ENCODE data around the gene SLC17A7. TPM values are rescaled to one million over a fixed set of nuclear protein-coding genes. Genes with fewer than 3 reads are reported as not detected.
A peak's percentile ranks its signal among the peaks of the same experiment; 100 is the strongest.

Gene SLC17A7
- total RNA-seq, 1 experiment from 2014 or later = 1.6 TPM

DNA sequence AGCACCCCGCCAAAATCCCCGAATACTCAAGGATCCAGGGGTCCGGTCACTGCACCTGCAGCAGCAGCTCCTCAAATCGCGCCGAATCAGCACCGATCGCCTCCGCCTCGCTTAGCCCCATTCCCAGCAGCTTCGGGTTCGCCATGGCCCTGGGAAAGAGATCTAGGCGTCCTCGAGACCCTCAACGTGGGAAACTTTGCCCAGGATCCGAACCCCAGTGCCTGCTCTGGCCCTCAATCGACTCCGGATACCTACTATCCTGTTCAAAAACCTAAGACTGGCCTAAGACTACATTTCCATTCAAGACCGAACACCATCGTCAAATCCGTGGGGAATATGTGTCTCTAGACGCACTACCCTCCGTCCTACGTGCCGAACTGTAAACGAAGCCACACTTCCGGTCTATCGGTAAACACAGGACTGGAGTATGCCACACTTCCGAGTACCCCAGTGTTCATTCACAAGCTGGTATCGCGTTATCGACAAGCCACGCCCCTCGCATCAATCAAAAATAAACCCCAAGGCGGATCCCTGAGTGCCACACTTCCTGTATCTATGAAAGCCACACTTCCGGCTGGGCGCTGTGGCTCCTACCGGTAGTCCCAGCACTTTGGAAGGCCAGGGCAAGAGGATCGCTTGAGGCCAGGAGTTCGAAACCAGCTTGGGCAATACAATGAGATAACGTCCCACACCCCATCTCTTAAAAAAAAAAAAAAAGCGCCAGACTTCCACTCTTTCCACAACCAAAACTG, 10.3 kb upstream of the SLC17A7 start, which contains the start of gene PIH1D1 (continued):
- TF ChIP-seq ESRRA (CRISPR knock-in tag; IDR thresholded peaks at IDR 0.05; ENCODE audit: borderline replicate concordance) = no peak
- TF ChIP-seq, protein P1, sequence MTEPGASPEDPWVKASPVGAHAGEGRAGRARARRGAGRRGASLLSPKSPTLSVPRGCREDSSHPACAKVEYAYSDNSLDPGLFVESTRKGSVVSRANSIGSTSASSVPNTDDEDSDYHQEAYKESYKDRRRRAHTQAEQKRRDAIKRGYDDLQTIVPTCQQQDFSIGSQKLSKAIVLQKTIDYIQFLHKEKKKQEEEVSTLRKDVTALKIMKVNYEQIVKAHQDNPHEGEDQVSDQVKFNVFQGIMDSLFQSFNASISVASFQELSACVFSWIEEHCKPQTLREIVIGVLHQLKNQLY (CRISPR knock-in tag; IDR thresholded peaks at IDR 0.05) = no peak
- TF ChIP-seq ZNF396 (CRISPR knock-in tag; IDR thresholded peaks at IDR 0.05; ENCODE audit: borderline replicate concordance) = no peak
- TF ChIP-seq SMAD3 (CRISPR knock-in tag; IDR thresholded peaks at IDR 0.05; ENCODE audit: borderline replicate concordance) = no peak
- TF ChIP-seq NFYB (CRISPR knock-in tag; conservative IDR thresholded peaks at IDR 0.05; ENCODE audit: low read depth) = no peak
- peak; percentile 81 for TF ChIP-seq SP1 (CRISPR knock-in tag; conservative IDR thresholded peaks at IDR 0.05)
- TF ChIP-seq, protein P2, sequence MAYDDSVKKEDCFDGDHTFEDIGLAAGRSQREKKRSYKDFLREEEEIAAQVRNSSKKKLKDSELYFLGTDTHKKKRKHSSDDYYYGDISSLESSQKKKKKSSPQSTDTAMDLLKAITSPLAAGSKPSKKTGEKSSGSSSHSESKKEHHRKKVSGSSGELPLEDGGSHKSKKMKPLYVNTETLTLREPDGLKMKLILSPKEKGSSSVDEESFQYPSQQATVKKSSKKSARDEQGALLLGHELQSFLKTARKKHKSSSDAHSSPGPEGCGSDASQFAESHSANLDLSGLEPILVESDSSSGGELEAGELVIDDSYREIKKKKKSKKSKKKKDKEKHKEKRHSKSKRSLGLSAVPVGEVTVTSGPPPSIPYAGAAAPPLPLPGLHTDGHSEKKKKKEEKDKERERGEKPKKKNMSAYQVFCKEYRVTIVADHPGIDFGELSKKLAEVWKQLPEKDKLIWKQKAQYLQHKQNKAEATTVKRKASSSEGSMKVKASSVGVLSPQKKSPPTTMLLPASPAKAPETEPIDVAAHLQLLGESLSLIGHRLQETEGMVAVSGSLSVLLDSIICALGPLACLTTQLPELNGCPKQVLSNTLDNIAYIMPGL (CRISPR knock-in tag; IDR thresholded peaks at IDR 0.05) = no peak
- TF ChIP-seq, protein P3, sequence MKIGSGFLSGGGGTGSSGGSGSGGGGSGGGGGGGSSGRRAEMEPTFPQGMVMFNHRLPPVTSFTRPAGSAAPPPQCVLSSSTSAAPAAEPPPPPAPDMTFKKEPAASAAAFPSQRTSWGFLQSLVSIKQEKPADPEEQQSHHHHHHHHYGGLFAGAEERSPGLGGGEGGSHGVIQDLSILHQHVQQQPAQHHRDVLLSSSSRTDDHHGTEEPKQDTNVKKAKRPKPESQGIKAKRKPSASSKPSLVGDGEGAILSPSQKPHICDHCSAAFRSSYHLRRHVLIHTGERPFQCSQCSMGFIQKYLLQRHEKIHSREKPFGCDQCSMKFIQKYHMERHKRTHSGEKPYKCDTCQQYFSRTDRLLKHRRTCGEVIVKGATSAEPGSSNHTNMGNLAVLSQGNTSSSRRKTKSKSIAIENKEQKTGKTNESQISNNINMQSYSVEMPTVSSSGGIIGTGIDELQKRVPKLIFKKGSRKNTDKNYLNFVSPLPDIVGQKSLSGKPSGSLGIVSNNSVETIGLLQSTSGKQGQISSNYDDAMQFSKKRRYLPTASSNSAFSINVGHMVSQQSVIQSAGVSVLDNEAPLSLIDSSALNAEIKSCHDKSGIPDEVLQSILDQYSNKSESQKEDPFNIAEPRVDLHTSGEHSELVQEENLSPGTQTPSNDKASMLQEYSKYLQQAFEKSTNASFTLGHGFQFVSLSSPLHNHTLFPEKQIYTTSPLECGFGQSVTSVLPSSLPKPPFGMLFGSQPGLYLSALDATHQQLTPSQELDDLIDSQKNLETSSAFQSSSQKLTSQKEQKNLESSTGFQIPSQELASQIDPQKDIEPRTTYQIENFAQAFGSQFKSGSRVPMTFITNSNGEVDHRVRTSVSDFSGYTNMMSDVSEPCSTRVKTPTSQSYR (CRISPR knock-in tag; IDR thresholded peaks at IDR 0.05) = no peak
- no peak for TF ChIP-seq RELA (CRISPR knock-in tag; IDR thresholded peaks at IDR 0.05; ENCODE audit: borderline replicate concordance)
- no peak for TF ChIP-seq TEAD1 (CRISPR knock-in tag; IDR thresholded peaks at IDR 0.05)
- no peak for TF ChIP-seq ZNF232 (CRISPR knock-in tag; IDR thresholded peaks at IDR 0.05)
- no peak for TF ChIP-seq NFATC4 (CRISPR knock-in tag; IDR thresholded peaks at IDR 0.05)
- TF ChIP-seq, protein P4, sequence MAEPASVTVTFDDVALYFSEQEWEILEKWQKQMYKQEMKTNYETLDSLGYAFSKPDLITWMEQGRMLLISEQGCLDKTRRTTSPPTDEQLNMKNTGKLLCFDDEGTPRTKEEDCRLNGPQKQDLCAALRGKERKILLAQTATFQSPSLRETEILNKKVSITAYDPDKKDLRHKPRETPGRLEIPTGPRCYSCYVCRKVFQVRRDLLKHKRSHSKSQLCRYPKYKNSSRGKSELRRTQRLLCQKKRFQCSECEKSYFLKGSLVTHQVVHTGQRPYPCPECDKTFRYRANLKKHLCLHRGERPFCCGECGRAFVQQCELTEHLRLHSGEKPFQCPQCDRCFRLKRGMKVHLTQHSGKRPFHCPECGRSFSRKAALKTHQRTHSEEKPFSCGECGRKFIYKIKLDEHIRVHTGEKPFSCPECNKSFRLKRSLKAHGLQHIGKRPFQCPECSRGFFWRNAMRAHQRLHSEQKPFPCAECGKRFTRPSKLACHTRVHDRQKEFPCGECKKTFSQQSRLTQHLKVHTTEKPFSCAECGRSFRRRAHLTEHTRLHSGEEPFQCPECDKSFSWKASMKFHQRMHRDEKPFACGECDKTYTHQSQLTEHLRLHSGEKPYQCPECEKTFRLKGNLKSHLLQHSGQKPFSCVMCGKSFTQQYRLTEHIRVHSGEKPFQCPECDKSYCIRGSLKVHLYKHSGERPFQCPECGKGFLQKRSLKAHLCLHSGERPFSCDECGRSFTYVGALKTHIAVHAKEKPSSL (CRISPR knock-in tag; conservative IDR thresholded peaks at IDR 0.05) = no peak
- 0 out of 2 replicates have a peak, but pooled peaks have one; percentile 29 for TF ChIP-seq TCF7 (CRISPR knock-in tag; IDR thresholded peaks at IDR 0.05; ENCODE audit: low read depth)
- no peak for TF ChIP-seq TEAD4 (CRISPR knock-in tag; IDR thresholded peaks at IDR 0.05)
- no peak for TF ChIP-seq ZNF121 (CRISPR knock-in tag; IDR thresholded peaks at IDR 0.05)
- no peak for TF ChIP-seq RORB (CRISPR knock-in tag; IDR thresholded peaks at IDR 0.05)
- TF ChIP-seq PRRX2 (CRISPR knock-in tag; IDR thresholded peaks at IDR 0.05) = no peak
- TF ChIP-seq, protein P5, sequence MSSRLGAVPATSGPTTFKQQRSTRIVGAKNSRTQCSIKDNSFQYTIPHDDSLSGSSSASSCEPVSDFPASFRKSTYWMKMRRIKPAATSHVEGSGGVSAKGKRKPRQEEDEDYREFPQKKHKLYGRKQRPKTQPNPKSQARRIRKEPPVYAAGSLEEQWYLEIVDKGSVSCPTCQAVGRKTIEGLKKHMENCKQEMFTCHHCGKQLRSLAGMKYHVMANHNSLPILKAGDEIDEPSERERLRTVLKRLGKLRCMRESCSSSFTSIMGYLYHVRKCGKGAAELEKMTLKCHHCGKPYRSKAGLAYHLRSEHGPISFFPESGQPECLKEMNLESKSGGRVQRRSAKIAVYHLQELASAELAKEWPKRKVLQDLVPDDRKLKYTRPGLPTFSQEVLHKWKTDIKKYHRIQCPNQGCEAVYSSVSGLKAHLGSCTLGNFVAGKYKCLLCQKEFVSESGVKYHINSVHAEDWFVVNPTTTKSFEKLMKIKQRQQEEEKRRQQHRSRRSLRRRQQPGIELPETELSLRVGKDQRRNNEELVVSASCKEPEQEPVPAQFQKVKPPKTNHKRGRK (CRISPR knock-in tag; IDR thresholded peaks at IDR 0.05; ENCODE audit: borderline replicate concordance) = no peak
- TF ChIP-seq, protein P6, sequence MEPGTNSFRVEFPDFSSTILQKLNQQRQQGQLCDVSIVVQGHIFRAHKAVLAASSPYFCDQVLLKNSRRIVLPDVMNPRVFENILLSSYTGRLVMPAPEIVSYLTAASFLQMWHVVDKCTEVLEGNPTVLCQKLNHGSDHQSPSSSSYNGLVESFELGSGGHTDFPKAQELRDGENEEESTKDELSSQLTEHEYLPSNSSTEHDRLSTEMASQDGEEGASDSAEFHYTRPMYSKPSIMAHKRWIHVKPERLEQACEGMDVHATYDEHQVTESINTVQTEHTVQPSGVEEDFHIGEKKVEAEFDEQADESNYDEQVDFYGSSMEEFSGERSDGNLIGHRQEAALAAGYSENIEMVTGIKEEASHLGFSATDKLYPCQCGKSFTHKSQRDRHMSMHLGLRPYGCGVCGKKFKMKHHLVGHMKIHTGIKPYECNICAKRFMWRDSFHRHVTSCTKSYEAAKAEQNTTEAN (CRISPR knock-in tag; IDR thresholded peaks at IDR 0.05) = no peak
- no peak for TF ChIP-seq NR1H2 (CRISPR knock-in tag; IDR thresholded peaks at IDR 0.05)
- peak; percentile 39; the same call in 1 of the 2 replicates for TF ChIP-seq GABPB1 (CRISPR knock-in tag; IDR thresholded peaks at IDR 0.05)
- TF ChIP-seq GRHL2 (CRISPR knock-in tag; IDR thresholded peaks at IDR 0.05; ENCODE audit: insufficient replicate concordance, severe bottlenecking) = no peak
- TF ChIP-seq, protein P7, sequence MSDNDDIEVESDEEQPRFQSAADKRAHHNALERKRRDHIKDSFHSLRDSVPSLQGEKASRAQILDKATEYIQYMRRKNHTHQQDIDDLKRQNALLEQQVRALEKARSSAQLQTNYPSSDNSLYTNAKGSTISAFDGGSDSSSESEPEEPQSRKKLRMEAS (CRISPR knock-in tag; IDR thresholded peaks at IDR 0.05) = peak; percentile 70
- TF ChIP-seq, protein P8, sequence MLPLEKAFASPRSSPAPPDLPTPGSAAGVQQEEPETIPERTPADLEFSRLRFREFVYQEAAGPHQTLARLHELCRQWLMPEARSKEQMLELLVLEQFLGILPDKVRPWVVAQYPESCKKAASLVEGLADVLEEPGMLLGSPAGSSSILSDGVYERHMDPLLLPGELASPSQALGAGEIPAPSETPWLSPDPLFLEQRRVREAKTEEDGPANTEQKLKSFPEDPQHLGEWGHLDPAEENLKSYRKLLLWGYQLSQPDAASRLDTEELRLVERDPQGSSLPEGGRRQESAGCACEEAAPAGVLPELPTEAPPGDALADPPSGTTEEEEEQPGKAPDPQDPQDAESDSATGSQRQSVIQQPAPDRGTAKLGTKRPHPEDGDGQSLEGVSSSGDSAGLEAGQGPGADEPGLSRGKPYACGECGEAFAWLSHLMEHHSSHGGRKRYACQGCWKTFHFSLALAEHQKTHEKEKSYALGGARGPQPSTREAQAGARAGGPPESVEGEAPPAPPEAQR (CRISPR knock-in tag; IDR thresholded peaks at IDR 0.05) = no peak
- TF ChIP-seq, protein P9, sequence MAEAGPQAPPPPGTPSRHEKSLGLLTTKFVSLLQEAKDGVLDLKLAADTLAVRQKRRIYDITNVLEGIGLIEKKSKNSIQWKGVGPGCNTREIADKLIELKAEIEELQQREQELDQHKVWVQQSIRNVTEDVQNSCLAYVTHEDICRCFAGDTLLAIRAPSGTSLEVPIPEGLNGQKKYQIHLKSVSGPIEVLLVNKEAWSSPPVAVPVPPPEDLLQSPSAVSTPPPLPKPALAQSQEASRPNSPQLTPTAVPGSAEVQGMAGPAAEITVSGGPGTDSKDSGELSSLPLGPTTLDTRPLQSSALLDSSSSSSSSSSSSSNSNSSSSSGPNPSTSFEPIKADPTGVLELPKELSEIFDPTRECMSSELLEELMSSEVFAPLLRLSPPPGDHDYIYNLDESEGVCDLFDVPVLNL (CRISPR knock-in tag; IDR thresholded peaks at IDR 0.05; ENCODE audit: borderline replicate concordance, low read depth) = no peak

Measured in WTC11 (cell line).